ENCODE measurements around the gene MTO1.
"Not testable (repeated sequence)": the region's sequence is repeated elsewhere in the genome, so short reads cannot be mapped to it uniquely, and the experiment has no call there.

Gene MTO1

DNA sequence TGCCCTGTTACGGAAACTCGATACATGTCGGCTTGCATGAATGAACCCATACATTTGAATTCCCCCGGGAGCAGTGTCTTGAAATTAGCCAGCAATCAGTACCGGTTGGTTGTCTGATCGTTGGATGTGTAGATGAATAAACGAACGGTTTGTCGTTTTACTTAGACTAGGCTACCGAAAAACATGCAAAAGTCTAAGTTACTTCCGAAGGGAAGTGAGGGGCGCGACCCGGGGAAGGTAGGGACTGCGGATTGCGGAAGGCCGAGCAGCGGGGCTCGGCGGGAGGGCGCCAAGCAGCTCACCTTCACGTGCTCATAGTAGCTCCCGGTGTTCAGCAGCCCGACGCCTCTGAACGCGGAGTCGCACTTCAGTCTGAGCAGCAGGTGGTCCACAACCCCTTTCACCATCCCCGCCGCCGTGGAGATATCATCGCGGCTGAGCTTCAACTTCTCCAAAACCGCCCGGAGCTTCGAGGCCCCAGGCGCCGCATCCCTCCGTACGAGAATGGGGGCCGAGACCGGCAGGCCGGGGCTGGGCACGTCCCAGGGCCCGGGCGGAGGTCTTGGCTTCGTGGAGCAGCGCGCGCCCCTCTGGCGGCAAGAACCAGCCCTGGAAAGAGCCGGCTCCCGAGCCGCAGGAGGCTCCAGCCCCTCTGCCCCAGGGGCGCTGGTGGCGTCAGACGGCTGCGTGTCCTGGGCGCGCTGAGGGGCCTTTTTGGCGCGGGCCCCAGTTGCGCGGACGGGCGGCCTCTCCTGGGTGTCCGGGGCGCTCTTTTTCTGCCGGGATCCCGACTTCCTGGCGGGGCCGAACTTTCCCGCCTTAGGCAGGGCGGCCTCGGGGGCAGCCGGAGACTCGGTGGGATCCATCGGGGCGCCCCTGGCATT is 10.1 kb upstream of the MTO1 start:
- TF ChIP-seq, protein P1, sequence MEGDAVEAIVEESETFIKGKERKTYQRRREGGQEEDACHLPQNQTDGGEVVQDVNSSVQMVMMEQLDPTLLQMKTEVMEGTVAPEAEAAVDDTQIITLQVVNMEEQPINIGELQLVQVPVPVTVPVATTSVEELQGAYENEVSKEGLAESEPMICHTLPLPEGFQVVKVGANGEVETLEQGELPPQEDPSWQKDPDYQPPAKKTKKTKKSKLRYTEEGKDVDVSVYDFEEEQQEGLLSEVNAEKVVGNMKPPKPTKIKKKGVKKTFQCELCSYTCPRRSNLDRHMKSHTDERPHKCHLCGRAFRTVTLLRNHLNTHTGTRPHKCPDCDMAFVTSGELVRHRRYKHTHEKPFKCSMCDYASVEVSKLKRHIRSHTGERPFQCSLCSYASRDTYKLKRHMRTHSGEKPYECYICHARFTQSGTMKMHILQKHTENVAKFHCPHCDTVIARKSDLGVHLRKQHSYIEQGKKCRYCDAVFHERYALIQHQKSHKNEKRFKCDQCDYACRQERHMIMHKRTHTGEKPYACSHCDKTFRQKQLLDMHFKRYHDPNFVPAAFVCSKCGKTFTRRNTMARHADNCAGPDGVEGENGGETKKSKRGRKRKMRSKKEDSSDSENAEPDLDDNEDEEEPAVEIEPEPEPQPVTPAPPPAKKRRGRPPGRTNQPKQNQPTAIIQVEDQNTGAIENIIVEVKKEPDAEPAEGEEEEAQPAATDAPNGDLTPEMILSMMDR (IDR thresholded peaks at IDR 0.05): no peak
- TF ChIP-seq ZFX (IDR thresholded peaks at IDR 0.05; ENCODE audit: borderline replicate concordance): no peak
- no peak overlapping the region for H3K27ac ChIP-seq

DNA sequence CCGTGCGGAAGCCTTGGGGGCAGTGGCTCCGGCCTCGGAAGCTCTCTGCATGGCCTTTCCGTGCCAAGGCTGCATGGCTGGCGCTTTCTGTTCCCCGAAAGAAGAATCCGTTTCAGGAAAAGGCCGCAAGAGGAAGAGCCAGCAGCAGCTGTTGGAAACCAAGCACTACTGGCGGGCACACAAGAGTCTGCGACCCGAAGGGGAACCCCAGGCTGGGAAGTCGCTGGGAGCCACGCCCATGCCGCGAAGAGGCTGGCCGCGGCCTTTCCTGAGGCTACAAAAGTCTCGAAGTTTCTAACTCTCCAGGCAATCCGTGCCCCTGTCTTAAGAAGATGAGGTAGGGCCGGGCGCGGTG is 9.5 kb upstream of the MTO1 start, which contains the start of gene CGAS:
Gene CGAS, minus strand, starts transcription at position 191 of the 355 bp plus-strand sequence. Its CDS starts 116 bp downstream, at position 75.
- no peak for TF ChIP-seq ZFX (IDR thresholded peaks at IDR 0.05; ENCODE audit: borderline replicate concordance)
- TF ChIP-seq, protein P1 (IDR thresholded peaks at IDR 0.05): no peak
- H3K27ac ChIP-seq: no peak within 1 kb of the TSS

DNA sequence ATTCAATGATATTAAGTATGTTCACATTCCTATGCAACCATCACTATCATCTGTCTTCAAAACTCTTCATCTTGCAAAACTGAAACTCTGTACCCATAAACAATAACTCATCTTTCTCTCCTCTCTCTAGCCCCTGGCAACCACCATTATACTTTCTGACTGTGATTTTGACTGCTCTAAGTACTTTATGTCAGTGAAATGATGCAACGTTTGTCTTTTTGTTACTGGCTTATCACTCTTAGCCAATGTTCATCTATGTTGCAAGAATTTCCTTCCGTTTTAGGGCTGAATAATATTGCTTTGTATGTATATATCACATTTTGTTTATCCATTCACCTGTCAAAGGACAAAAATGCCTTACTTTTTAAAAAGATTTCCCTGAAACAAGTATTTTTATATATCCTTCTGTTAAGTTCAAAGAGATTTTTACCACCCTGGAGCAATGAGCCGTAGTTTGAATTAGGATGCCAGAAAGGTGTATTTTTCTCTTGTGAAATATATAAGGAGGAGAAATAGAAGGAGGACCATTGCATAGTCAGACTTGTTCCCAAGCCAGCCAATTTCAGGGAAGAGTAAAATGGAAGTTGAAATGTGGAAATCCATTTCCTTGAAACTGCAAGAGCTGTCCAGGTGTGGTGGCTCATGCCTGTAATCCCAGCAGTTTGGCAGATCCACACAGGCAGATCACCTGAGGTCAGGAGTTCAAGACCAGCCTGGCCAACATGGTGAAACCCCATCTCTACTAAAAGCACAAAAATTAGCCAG is 5.5 kb upstream of the MTO1 start:
- H3K27ac ChIP-seq: no peak overlapping the region
- TF ChIP-seq, protein P1 (IDR thresholded peaks at IDR 0.05): no peak
- TF ChIP-seq ZFX (IDR thresholded peaks at IDR 0.05; ENCODE audit: borderline replicate concordance): no peak

DNA sequence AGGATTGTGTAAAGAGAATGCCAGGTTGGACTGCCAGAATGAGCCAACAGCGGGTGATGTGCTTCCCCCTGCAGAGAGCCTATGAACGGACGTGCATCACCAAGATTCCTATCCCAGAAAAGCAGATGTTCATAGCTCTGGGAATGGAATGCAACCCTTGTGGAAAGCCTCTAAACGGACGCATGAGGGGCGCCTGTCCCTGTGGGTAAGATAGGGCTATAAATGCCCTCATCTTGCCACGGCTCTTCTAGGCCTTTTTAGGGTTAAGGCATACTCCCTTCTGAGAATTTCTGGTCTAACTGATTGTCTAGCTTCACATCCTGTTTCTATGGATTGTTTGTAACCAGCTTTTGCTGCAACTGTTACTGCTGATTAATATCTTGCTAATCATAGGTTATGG is 2.1 kb upstream of the MTO1 start:
- not testable (repeated sequence) for H3K27ac ChIP-seq

DNA sequence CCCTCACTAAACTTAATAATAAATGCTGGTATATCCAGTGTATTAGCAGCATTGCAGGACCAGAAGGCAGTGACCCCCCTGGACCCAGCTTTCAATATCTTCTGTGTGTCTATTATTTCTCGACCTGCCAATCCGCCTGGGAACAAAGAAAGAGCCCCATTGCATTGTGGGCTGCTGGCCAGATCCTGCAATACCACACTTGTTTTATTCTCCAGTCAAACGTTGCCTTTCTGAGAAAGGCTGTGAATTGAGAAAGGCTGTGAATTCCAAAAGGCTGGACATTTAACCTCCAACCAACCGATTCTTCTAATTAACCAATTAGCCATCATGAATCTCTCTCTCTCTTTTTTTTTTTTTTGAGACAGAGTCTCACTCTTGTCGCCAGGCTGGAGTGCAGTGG is 1.5 kb upstream of the MTO1 start:
- H3K27ac ChIP-seq: no peak overlapping the region
- no peak for TF ChIP-seq ZFX (IDR thresholded peaks at IDR 0.05; ENCODE audit: borderline replicate concordance)
- TF ChIP-seq, protein P1 (IDR thresholded peaks at IDR 0.05): no peak

DNA sequence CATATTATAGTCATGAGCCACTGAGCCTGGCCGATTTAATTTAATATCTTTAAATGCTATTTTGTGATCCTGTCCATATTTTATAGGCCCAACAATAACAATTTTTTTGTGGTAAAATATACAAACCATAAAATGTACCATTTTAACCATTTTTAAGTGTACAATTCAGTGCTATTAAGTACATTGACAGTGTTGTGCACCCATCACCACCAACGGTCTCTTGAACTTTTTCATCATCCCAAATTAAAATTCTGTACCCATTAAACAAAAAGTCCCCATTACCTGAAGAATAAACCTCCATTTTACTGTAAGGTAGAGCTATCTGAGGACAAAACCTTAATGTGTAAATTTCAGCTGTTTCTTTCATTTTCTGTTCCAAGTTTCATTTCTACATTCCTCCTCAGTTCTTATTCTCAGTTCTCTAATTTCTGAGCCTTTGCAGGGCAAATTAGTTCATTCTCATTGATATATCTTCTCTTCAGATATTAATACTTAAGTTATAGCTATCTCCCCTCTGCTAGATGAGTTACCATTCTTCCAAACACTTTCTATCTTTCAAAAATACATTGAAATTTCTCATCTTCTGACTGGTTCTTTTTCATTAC is 10.3 kb downstream of the MTO1 start:
- no peak for TF ChIP-seq ZFX (IDR thresholded peaks at IDR 0.05; ENCODE audit: borderline replicate concordance)
- TF ChIP-seq, protein P1 (IDR thresholded peaks at IDR 0.05): no peak
- no peak overlapping the region for H3K27ac ChIP-seq

DNA sequence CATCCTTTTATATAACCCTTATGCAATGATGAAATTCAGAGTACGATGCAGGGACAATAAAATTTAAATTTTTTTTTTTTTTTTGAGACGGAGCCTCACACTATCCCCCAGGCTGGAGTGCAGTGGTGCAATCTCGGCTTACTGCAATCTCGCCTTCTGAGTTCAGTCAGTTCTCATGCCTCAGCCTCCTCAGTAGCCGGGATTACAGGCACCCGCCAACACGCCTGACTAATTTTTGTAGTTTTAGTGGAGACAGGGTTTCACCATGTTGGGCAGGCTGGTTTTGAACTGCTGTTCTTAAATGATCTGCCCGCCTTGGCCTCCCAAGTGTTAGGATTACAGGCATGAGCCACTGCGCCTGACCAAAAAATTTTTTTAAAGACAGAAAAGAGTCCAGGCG is 15.2 kb downstream of the MTO1 start:
- no peak for TF ChIP-seq ZFX (IDR thresholded peaks at IDR 0.05; ENCODE audit: borderline replicate concordance)
- TF ChIP-seq, protein P1 (IDR thresholded peaks at IDR 0.05): no peak
- H3K27ac ChIP-seq: no peak overlapping the region
